ENCODE data around the gene CCT6B.

CCT6B gene

DNA sequence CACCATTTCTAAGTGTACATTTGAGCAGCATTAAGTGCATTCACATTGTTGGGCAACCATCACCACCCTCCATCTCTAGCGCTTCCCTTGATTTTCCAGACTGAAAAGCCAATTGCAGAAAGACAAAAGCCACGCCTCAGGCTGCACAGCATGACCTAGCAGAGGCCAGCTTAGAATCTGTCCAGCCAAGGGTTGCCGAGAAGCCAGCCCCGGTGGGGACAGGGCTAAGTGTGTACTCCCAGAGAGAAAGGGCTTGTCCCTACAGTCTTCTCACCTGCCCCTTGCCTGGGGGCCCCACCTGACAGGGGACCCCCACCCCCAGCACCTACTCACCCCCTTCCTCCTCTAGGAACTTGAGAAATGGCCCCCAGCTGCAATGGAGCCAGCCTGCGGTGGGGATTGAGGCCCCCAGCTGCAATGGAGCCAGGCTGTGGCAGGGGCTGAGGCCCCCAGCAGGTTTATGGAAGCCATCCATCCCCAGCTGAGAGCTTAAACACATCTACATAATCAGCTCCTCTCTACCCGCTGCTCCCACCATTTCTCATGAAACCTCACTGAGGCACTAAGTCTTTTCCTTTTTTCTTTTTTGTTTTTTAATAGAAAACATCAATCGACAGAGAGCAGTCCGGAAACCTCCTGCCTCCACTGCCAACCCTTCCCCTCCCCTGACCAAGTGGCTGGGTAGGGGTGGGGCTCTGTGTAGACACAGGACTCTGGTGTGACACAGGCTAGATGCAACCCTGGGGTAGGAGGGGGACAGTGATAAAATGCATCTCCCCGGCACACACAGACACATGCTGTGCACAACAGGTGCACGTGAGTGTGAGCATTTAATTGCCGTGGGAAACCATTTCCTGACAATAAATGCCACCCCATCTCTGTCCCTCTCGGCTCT lies 77.9 kb downstream of the CCT6B start:
- no peak for DNase-seq (ENCODE audit: low read depth)

DNA sequence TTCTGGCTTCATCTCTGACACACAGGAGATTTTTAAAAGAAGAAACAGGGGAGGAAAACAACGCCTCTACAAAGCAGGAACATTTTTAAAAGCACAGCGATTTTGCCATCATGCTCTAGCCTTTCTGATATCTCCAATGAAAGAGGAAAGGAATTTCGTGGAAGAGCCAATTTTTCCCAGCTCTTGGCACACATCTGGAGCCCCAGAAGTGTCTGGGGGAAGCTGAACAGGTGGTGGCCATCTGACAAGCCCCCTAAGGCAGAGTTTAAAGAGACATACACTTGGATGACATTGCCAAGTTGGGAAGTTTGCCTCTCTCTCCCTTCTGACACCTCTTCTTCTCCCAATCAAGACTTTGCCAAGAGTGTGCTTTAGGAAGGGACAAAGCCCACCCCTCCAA lies 82.1 kb downstream of the CCT6B start:
- DNase-seq (ENCODE audit: low read depth) = no peak
